DOHH2 (cell line): Measurements from ENCODE around the gene PKD1L1.

Experiments
- H3F3A ChIP-seq: fragments of 200-600 bp; sonication (generic), shearing (Covaris generic); 2 replicates; pipeline ENCODE4 v1.6.0; 2016; ENCODE audit warnings: antibody characterized with exemption, mild to moderate bottlenecking; ENCODE audit not compliant: control insufficient read depth, insufficient read depth
- H3K27ac ChIP-seq: fragments of 200-600 bp; sonication (generic); 2 replicates; pipeline ENCODE4 v1.5.1; 2014; ENCODE audit warnings: low read depth, mild to moderate bottlenecking, low read length, moderate library complexity
- H3K27me3 ChIP-seq: fragments of 200-600 bp; sonication (generic); 2 replicates; pipeline ENCODE4 v1.6.1; 2014; ENCODE audit warnings: mild to moderate bottlenecking, low read length, mixed read lengths; ENCODE audit not compliant: control insufficient read depth
- H3K36me3 ChIP-seq: fragments of 200-600 bp; sonication (generic); 2 replicates; pipeline ENCODE4 v1.6.1; 2014; ENCODE audit warnings: mild to moderate bottlenecking, low read length, moderate library complexity, mixed read lengths; ENCODE audit not compliant: control insufficient read depth
- H3K4me1 ChIP-seq: fragments of 200-600 bp; sonication (generic); 2 replicates; pipeline ENCODE4 v1.6.1; 2014; ENCODE audit warnings: mild to moderate bottlenecking, low read length, mixed read lengths; ENCODE audit not compliant: control insufficient read depth
- H3K4me2 ChIP-seq: fragments of 200-600 bp; sonication (generic); 2 replicates; pipeline ENCODE4 v1.6.0; 2014; ENCODE audit warnings: mild to moderate bottlenecking, low read length, moderate library complexity
- H3K4me3 ChIP-seq: fragments of 200-600 bp; sonication (generic); 2 replicates; pipeline ENCODE4 v1.5.1; 2014; ENCODE audit warnings: mild to moderate bottlenecking, low read length, mixed read lengths
- H3K79me2 ChIP-seq: fragments of 200-600 bp; sonication (generic); 2 replicates; pipeline ENCODE4 v1.6.1; 2014; ENCODE audit warnings: mild to moderate bottlenecking, low read length, mixed read lengths; ENCODE audit not compliant: control insufficient read depth
- H3K9me2 ChIP-seq: fragments of 200-600 bp; sonication (generic); replicated peaks from 2 replicates; pipeline ENCODE4 v1.6.1; 2014; ENCODE audit warnings: mild to moderate bottlenecking, low read length, mixed read lengths; ENCODE audit not compliant: control insufficient read depth
- H3K9me3 ChIP-seq: fragments of 200-600 bp; sonication (generic); 2 replicates; pipeline ENCODE4 v1.6.1; 2014; ENCODE audit warnings: antibody characterized with exemption, low read length, mixed read lengths; ENCODE audit not compliant: control insufficient read depth, insufficient read depth
- H4K20me1 ChIP-seq: fragments of 200-600 bp; sonication (generic); 2 replicates; pipeline ENCODE4 v1.6.0; 2014; ENCODE audit warnings: low read depth, mild to moderate bottlenecking, antibody characterized with exemption, low read length, moderate library complexity; ENCODE audit not compliant: control insufficient read depth, insufficient read depth
- CTCF ChIP-seq: fragments of 200-600 bp; sonication (generic); IDR thresholded peaks from one replicate; pipeline ENCODE4 v1.5.1; 2014; ENCODE audit warnings: antibody characterized with exemption, mild to moderate bottlenecking, low read depth, low read length; ENCODE audit not compliant: poor library complexity, severe bottlenecking
- EZH2phosphoT487 ChIP-seq: fragments of 200-600 bp; sonication (generic); IDR thresholded peaks from 2 replicates; pipeline ENCODE4 v1.6.1; 2017; ENCODE audit warnings: borderline replicate concordance, mild to moderate bottlenecking, antibody characterized with exemption, low read length, moderate library complexity, mixed read lengths

Gene PKD1L1

DNA sequence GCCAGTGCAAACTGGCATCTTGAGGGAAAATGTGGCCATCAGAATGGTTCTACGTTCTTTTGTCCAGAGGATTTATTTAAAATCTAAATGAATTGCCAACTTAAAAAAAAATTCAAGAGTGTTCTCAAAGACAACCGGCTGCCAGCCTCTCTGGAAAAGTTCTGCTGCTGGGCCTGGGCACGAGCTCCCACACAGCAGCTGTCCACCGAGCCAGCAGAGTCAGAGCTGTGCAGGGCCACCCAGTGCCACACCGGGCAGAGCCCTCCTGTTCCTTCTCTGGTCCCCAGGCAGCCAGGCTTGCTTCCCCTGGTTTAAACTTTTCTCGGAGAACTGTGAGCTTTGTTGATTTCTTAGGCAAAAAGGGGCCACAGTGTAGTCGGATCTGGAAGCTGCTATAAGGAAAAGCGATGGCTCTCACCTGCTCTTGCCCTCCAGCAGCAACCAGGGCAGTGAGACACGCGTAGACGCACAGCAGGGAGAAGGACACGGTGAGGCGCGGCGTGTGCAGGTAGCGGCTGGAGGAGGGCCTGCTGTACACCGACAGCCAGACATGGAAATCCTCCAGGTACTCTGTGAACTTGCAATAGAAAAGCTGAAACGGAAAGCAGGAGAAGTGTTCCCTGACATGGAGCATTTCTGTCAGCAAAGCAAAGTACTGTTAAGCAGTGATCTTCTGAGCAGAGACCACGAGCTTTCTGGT, 111.6 kb downstream of the PKD1L1 start:
- Histone ChIP-seq H3K36me3 (no peaks in the 10 kb centered on the region), H4K20me1 (no peaks in the 10 kb centered on the region), H3F3A (no peaks in the 10 kb centered on the region), H3K4me2 (no peak overlapping the region), H3K27ac (no peak overlapping the region), H3K79me2 (no peaks in the 10 kb centered on the region), H3K27me3 (peaks cover 40% of the 10 kb centered on the region), H3K4me3 (no peak overlapping the region), H3K4me1 (peaks cover 14% of the 10 kb centered on the region), H3K9me3 (no peaks in the 10 kb centered on the region), H3K9me2 (no peaks in the 10 kb centered on the region)
- TF ChIP-seq EZH2phosphoT487 (no peak), CTCF (no peak)

DNA sequence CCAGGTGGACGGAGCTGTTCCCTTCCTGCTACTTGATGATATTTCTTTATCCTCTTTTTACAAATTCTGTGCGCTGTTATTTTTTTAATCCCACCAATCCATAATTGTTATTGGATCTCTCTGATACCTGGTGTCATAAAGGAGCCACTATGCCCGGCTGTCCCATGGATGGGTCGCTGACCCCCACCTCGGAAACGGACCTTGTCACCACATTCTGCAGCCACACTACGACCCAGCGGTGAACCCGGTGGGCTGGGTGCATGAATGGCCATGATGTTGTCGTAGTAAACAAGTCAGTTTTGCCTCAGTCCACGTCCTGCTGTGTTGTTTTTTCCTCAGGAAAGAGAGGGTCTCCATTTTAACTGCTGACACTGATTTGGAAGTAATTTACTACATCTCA, 112.2 kb downstream of the PKD1L1 start:
- Histone ChIP-seq H3K4me3 (no peak overlapping the region), H3K36me3 (no peaks in the 10 kb centered on the region), H3K4me1 (peaks cover 14% of the 10 kb centered on the region), H3K4me2 (no peak overlapping the region), H3K79me2 (no peaks in the 10 kb centered on the region), H3K9me2 (no peaks in the 10 kb centered on the region), H4K20me1 (no peaks in the 10 kb centered on the region), H3K27me3 (peaks cover 37% of the 10 kb centered on the region), H3K9me3 (no peaks in the 10 kb centered on the region), H3F3A (no peaks in the 10 kb centered on the region), H3K27ac (no peak overlapping the region)
- no peak for TF ChIP-seq CTCF
- TF ChIP-seq EZH2phosphoT487 = no peak

DNA sequence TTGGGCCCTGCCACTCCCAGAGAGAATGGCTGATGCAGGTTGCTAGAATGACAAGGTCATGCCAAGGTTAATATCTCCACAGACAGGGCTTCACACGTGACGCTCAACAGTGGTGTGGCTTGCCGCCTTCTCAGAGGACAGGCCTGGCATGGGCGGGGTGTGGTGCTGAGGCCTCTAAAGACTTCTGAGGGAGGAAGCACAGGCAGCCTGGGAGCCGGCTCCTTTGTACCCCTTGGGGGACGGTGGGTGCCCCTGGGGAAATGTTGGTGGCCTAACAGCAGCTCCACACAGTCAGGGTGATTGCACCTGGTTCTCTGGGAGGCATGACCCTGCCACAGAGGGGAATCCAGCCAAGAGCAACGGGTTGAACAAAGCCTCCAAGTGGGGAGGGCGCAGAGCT, 115.1 kb downstream of the PKD1L1 start:
- Histone ChIP-seq H3K4me2 (no peak overlapping the region), H3K27ac (no peak overlapping the region)

More for the DNA sequence above, 115.1 kb downstream of the PKD1L1 start:
- Histone ChIP-seq H3K36me3 (no peaks in the 10 kb centered on the region), H3K4me3 (no peak overlapping the region), H3F3A (no peaks in the 10 kb centered on the region), H4K20me1 (no peaks in the 10 kb centered on the region), H3K9me3 (no peaks in the 10 kb centered on the region), H3K79me2 (no peaks in the 10 kb centered on the region), H3K4me1 (peaks cover 9% of the 10 kb centered on the region; the same call in 1 of the 2 replicates), H3K27me3 (peaks cover 25% of the 10 kb centered on the region), H3K9me2 (no peaks in the 10 kb centered on the region)
- TF ChIP-seq CTCF (no peak), EZH2phosphoT487 (no peak)
